ENCODE measurements around the gene ITGB4. TPM values are rescaled to one million over a fixed set of nuclear protein-coding genes. Genes with fewer than 3 reads are reported as not detected.
A peak's percentile ranks its signal among the peaks of the same experiment; 100 is the strongest.

ITGB4 gene
- total and polyA plus RNA-seq, 2 donors (not counting 3 experiments of a cell fraction or from before 2014, with no cell fraction given), result 4.2 to 6.7 TPM

- H3K36me3 ChIP-seq (ENCODE audit: control insufficient read depth in 2 of 2, extremely low read depth in 1 of 2, insufficient read depth in 2 of 2, low read length in 2 of 2), result peaks cover 0 to 2% of the 10 kb centered on the region in 2 experiments
- no peaks in the 10 kb centered on the region for H3K27me3 ChIP-seq (ENCODE audit: control insufficient read depth in 2 of 2, insufficient read depth in 2 of 2, low read length in 2 of 2)
- ChIA-PET CTCF (interaction anchor here (1.8 kb wide), 1 partner anchor 10 kb away, joined by 5 read pairs; no protein-coding TSS in a partner anchor), POLR2A (interaction anchor here (0.6 kb wide), 1 partner anchor 130 kb away, joined by 5 read pairs; no protein-coding TSS in a partner anchor)
- H3K9ac ChIP-seq (replicated peaks; ENCODE audit: extremely low read depth, insufficient read depth, low read length), result no peak overlapping the region
- no peaks in the 10 kb centered on the region for H3K4me1 ChIP-seq (ENCODE audit: control insufficient read depth, extremely low read depth, insufficient read depth, low read length)
- TF ChIP-seq POLR2A (IDR thresholded peaks at IDR 0.05; ENCODE audit: low read depth, low read length) (no peak), CTCF (IDR thresholded peaks at IDR 0.05; ENCODE audit: extremely low read depth in 1 of 2, insufficient read depth in 1 of 2, low read depth in 1 of 2, low read length in 2 of 2) (peak in 1 of 2 donors; percentile 23)
- H3K4me3 ChIP-seq (replicated peaks in 1 of 3; ENCODE audit: insufficient read depth in 1 of 3, low read depth in 1 of 3, low read length in 3 of 3), result no peak overlapping the region
- dilution Hi-C loops (cut with MboI; ENCODE audit: extremely low pct_ligation_motif_present, low sequenced_read_pairs) (no loop called here), intact Hi-C loops (cut with micrococcal nuclease) (no loop called here)
- no peak overlapping the region for H2AFZ ChIP-seq (ENCODE audit: low read depth, low read length)
- H3K4me2 ChIP-seq (ENCODE audit: insufficient read depth, low read length), result no peak overlapping the region
- no peaks in the 10 kb centered on the region for H4K20me1 ChIP-seq (replicated peaks; ENCODE audit: control insufficient read depth, extremely low read depth, insufficient read depth, low read length)
- H3K9me3 ChIP-seq (replicated peaks; ENCODE audit: control insufficient read depth, insufficient read depth, low read length), result no peaks in the 10 kb centered on the region
- no peak for FAIRE-seq
- H3K9me1 ChIP-seq (replicated peaks; ENCODE audit: control insufficient read depth, extremely low read depth, insufficient read depth, low read length), result no peaks in the 10 kb centered on the region
- no peak overlapping the region for H3K27ac ChIP-seq (ENCODE audit: insufficient read depth, low read depth, low read length)
- DNase-seq (ENCODE audit: low read depth, low spot score), result no peak
- no TSS peak for BruUV-seq (replicated peaks)
- no peaks in the 10 kb centered on the region for H3K79me2 ChIP-seq (ENCODE audit: control insufficient read depth, insufficient read depth, low read length)
Measured at GRCh38 chr17:75758131-75758905, 37.1 kb downstream of the ITGB4 start.

GRCh38 chr17:75759457-75759856 is 38.2 kb downstream of the ITGB4 start:
- no TSS peak for BruUV-seq (replicated peaks)
- ChIA-PET POLR2A (no interaction called here), CTCF (interaction anchor here (1.0 to 1.4 kb wide), 3 partner anchors 9 to 126 kb away, joined by 3 to 12 read pairs (median 6); partner anchors contain the start of gene SMIM5)
- no peak overlapping the region for H3K27ac ChIP-seq (ENCODE audit: insufficient read depth, low read depth, low read length)
- H3K36me3 ChIP-seq (ENCODE audit: control insufficient read depth in 2 of 2, extremely low read depth in 1 of 2, insufficient read depth in 2 of 2, low read length in 2 of 2), result peaks cover 0 to 2% of the 10 kb centered on the region in 2 experiments
- intact Hi-C loops (cut with micrococcal nuclease), result no loop called here
- peaks cover 11% of the 10 kb centered on the region for H3K4me1 ChIP-seq (ENCODE audit: control insufficient read depth, extremely low read depth, insufficient read depth, low read length)
- H4K20me1 ChIP-seq (replicated peaks; ENCODE audit: control insufficient read depth, extremely low read depth, insufficient read depth, low read length), result no peaks in the 10 kb centered on the region
- H3K9ac ChIP-seq (replicated peaks; ENCODE audit: extremely low read depth, insufficient read depth, low read length), result no peak overlapping the region
- DNase-seq (ENCODE audit: low read depth, low spot score), result no peak
- no peak overlapping the region for H3K4me2 ChIP-seq (ENCODE audit: insufficient read depth, low read length)
- no peaks in the 10 kb centered on the region for H3K9me3 ChIP-seq (replicated peaks; ENCODE audit: control insufficient read depth, insufficient read depth, low read length)
- TF ChIP-seq GATA2 (IDR thresholded peaks at IDR 0.05; ENCODE audit: insufficient read depth, insufficient read length, low read depth, low read length), result no peak
- TF ChIP-seq MAX (IDR thresholded peaks at IDR 0.05; ENCODE audit: insufficient read depth, insufficient read length), result no peak
- no peak for TF ChIP-seq CTCF (IDR thresholded peaks at IDR 0.05; ENCODE audit: extremely low read depth in 1 of 2, insufficient read depth in 1 of 2, low read depth in 1 of 2, low read length in 2 of 2)
- TF ChIP-seq JUN (IDR thresholded peaks at IDR 0.05; ENCODE audit: borderline replicate concordance, insufficient read depth, insufficient read length, low read depth), result no peak
- TF ChIP-seq MYC (IDR thresholded peaks at IDR 0.05; ENCODE audit: low read depth, low read length), result no peak
- no peak for TF ChIP-seq POLR2A (IDR thresholded peaks at IDR 0.05; ENCODE audit: low read depth, low read length)
- TF ChIP-seq EZH2 (IDR thresholded peaks at IDR 0.05; ENCODE audit: borderline replicate concordance, low read depth, low read length, severe bottlenecking), result no peak
- TF ChIP-seq FOS (IDR thresholded peaks at IDR 0.05; ENCODE audit: borderline replicate concordance, insufficient read depth, low read length), result no peak
- TF ChIP-seq POLR2AphosphoS5 (IDR thresholded peaks at IDR 0.05; ENCODE audit: insufficient read depth, low read depth, low read length), result no peak
- no peak overlapping the region for H3K4me3 ChIP-seq (replicated peaks in 1 of 3; ENCODE audit: insufficient read depth in 1 of 3, low read depth in 1 of 3, low read length in 3 of 3)
- no peaks in the 10 kb centered on the region for H3K9me1 ChIP-seq (replicated peaks; ENCODE audit: control insufficient read depth, extremely low read depth, insufficient read depth, low read length)
- no peak overlapping the region for H2AFZ ChIP-seq (ENCODE audit: low read depth, low read length)
- no peaks in the 10 kb centered on the region for H3K27me3 ChIP-seq (ENCODE audit: control insufficient read depth in 2 of 2, insufficient read depth in 2 of 2, low read length in 2 of 2)
- dilution Hi-C loops (cut with MboI; ENCODE audit: extremely low pct_ligation_motif_present, low sequenced_read_pairs), result no loop called here
- FAIRE-seq, result no peak
- no peaks in the 10 kb centered on the region for H3K79me2 ChIP-seq (ENCODE audit: control insufficient read depth, insufficient read depth, low read length)
